Esophagus muscularis mucosa (tissue), 4 donors: ENCODE measurements around the gene PCP4. TPM values are rescaled to one million over a fixed set of nuclear protein-coding genes. Genes with fewer than 3 reads are reported as not detected.

Experiments used
- DNase-seq: peaks from one replicate; pipeline ENCODE4 v3.0.0-alpha.2; 2017; ENCODE audit errors: extremely low spot score
- H3K27ac ChIP-seq, 4 donors: fragments of 200-600 bp; sonication (generic); replicated peaks in 1 of 4; 1 replicate in 3 of 4; 2 replicates in 1 of 4; pipeline ENCODE4 v1.5.1; 2016 to 2019; ENCODE audit warnings: mild to moderate bottlenecking in 1 of 4
- H3K27me3 ChIP-seq, 4 donors: fragments of 200-600 bp; sonication (generic); one replicate each; pipeline versions ENCODE4 v1.5.1 to v1.6.0; 2016 to 2019
- H3K36me3 ChIP-seq, 4 donors: fragments of 200-600 bp; sonication (generic); one replicate each; pipeline ENCODE4 v1.5.1; 2016 to 2019
- H3K4me1 ChIP-seq, 4 donors: fragments of 200-600 bp; sonication (generic); one replicate each; pipeline ENCODE4 v1.5.1; 2016 to 2019
- H3K4me3 ChIP-seq, 4 donors: fragments of 200-600 bp; sonication (generic); 1 replicate in 2 of 4; 2 replicates in 2 of 4; pipeline ENCODE4 v1.5.1; 2016 to 2019; ENCODE audit warnings: mild to moderate bottlenecking in 4 of 4, moderate library complexity in 1 of 4
- H3K9me3 ChIP-seq, 4 donors: fragments of 200-600 bp; sonication (generic); 1 replicate in 3 of 4; 2 replicates in 1 of 4; pipeline ENCODE4 v1.5.1; 2016 to 2019
- CTCF ChIP-seq, 3 experiments: fragments of 200-600 bp in 2 of 3; fragments of 450-650 bp in 1 of 3; sonication (generic) in 2 of 3; IDR thresholded peaks; one replicate each; pipeline ENCODE4 v1.5.1; 2017 to 2019; ENCODE audit warnings: antibody characterized with exemption in 3 of 3, mild to moderate bottlenecking in 2 of 3, moderate library complexity in 1 of 3
- EP300 ChIP-seq: sonication (generic); formaldehyde crosslinking; IDR thresholded peaks from one replicate; pipeline ENCODE4 v1.6.1; 2017; ENCODE audit warnings: antibody characterized with exemption
- POLR2A ChIP-seq: fragments of 450-650 bp; IDR thresholded peaks from one replicate; pipeline ENCODE4 v1.6.1; 2017; ENCODE audit warnings: antibody characterized with exemption, moderate library complexity, mild to moderate bottlenecking, low read depth
- POLR2AphosphoS5 ChIP-seq, 2 donors: sonication (generic); formaldehyde crosslinking; IDR thresholded peaks; one replicate each; pipeline ENCODE4 v1.6.1; 2017; ENCODE audit warnings: antibody characterized with exemption in 2 of 2
- WGBS: methylation state at CpG from one replicate; pipeline ENCODE4 v1.1.5; 2018; 5-methylcytosine and 5-hydroxymethylcytosine counted together
- intact Hi-C: fragments of 100-400 bp; cut with DNase I; formaldehyde crosslinking; loops from one replicate; pipeline ENCODE4 v1.15.1; 2023
- total RNA-seq, 4 donors: library from RNA; depleted of rRNA; stranded (reverse); fragments of >200 nt; gene quantifications; one replicate each; pipeline versions ENCODE4 v1.1.0 to v1.2.1, GENCODE V29; 2016

PCP4 gene
- total RNA-seq, 4 donors from 2014 or later: 82.0 to 172 (median 125) TPM

GRCh38 chr21:39908265-39908923, 41.2 kb downstream of the PCP4 start:
- H3K36me3 ChIP-seq: no peaks in the 10 kb centered on the region
- H3K27me3 ChIP-seq: no peaks in the 10 kb centered on the region
- peaks cover 0 to 13% (median 5%) of the 10 kb centered on the region in 4 donors for H3K4me1 ChIP-seq
- no peaks in the 10 kb centered on the region for H3K9me3 ChIP-seq
- no peak for DNase-seq
- intact Hi-C loops: no loop called here
- no peak for TF ChIP-seq POLR2AphosphoS5 (IDR thresholded peaks at IDR 0.05)
- no peak for TF ChIP-seq POLR2A
- TF ChIP-seq CTCF (IDR thresholded peaks at IDR 0.05): no peak
- no peak for TF ChIP-seq EP300
- 70% methylated on average over 7 of the region's 9 CpGs for WGBS
- H3K27ac ChIP-seq: no peak overlapping the region
- no peak overlapping the region for H3K4me3 ChIP-seq

GRCh38 chr21:39911286-39912199, 44.3 kb downstream of the PCP4 start:
- H3K4me3 ChIP-seq: no peak overlapping the region
- no peak for DNase-seq
- no peak overlapping the region for H3K27ac ChIP-seq
- H3K27me3 ChIP-seq: no peaks in the 10 kb centered on the region
- WGBS: 73% methylated on average over 10 of the region's 10 CpGs
- H3K4me1 ChIP-seq: peaks cover 0 to 17% (median 5%) of the 10 kb centered on the region in 4 donors
- peak in 2 of 3 experiments; percentile 31 to 39 for TF ChIP-seq CTCF (IDR thresholded peaks at IDR 0.05)
- no peak for TF ChIP-seq EP300
- TF ChIP-seq POLR2A: no peak
- no peak for TF ChIP-seq POLR2AphosphoS5 (IDR thresholded peaks at IDR 0.05)
- H3K36me3 ChIP-seq: no peaks in the 10 kb centered on the region
- intact Hi-C loops: no loop called here
- H3K9me3 ChIP-seq: no peaks in the 10 kb centered on the region

- DNase-seq: no peak
- TF ChIP-seq EP300: no peak
- no peak for TF ChIP-seq POLR2A
- no peak for TF ChIP-seq CTCF (IDR thresholded peaks at IDR 0.05)
- no peak for TF ChIP-seq POLR2AphosphoS5 (IDR thresholded peaks at IDR 0.05)
- Histone ChIP-seq H3K9me3 (no peaks in the 10 kb centered on the region), H3K27ac (no peak overlapping the region), H3K4me3 (no peak overlapping the region), H3K27me3 (no peaks in the 10 kb centered on the region), H3K36me3 (no peaks in the 10 kb centered on the region), H3K4me1 (peaks cover 0 to 17% (median 5%) of the 10 kb centered on the region in 4 donors)
- intact Hi-C loops: no loop called here
- 63% methylated on average over 8 of the region's 8 CpGs for WGBS
Measured at GRCh38 chr21:39913706-39914305, 46.6 kb downstream of the PCP4 start.

- no peak overlapping the region for H3K27ac ChIP-seq
- no peaks in the 10 kb centered on the region for H3K9me3 ChIP-seq
- H3K4me3 ChIP-seq: no peak overlapping the region
- DNase-seq: no peak
- no peaks in the 10 kb centered on the region for H3K27me3 ChIP-seq
- TF ChIP-seq CTCF (IDR thresholded peaks at IDR 0.05) (no peak), POLR2A (no peak), EP300 (no peak), POLR2AphosphoS5 (IDR thresholded peaks at IDR 0.05) (no peak)
- H3K4me1 ChIP-seq: peaks cover 0 to 19% (median 5%) of the 10 kb centered on the region in 4 donors
- 84% methylated on average over 1 of the region's 1 CpG for WGBS
- intact Hi-C loops: no loop called here
- H3K36me3 ChIP-seq: no peaks in the 10 kb centered on the region
Measured at GRCh38 chr21:39915881-39916280, 48.6 kb downstream of the PCP4 start.
